Gastrocnemius medialis (tissue), 4 donors: Measurements from ENCODE around the gene KIAA1217. TPM values are rescaled to one million over a fixed set of nuclear protein-coding genes. Genes with fewer than 3 reads are reported as not detected.

Source experiments
- ATAC-seq, 2 donors: fragments of 150-250 bp; one replicate each; pipeline ENCODE4 v1.9.1; 2016
- DNase-seq, 2 donors: peaks; one replicate each; pipeline ENCODE4 v3.0.0-alpha.2; 2019
- H3K27ac ChIP-seq, 4 donors: fragments of 200-600 bp; sonication (generic); 1 replicate in 1 of 4; 2 replicates in 3 of 4; pipeline ENCODE4 v1.5.1; 2016 to 2018; ENCODE audit warnings: mild to moderate bottlenecking in 2 of 4, moderate library complexity in 1 of 4
- H3K27me3 ChIP-seq, 3 donors: fragments of 200-600 bp; sonication (generic) in 2 of 3; 1 replicate in 1 of 3; 2 replicates in 2 of 3; pipeline versions ENCODE4 v1.5.1 to v1.6.0; 2016 to 2019; ENCODE audit warnings: mild to moderate bottlenecking in 1 of 3, moderate library complexity in 1 of 3
- H3K36me3 ChIP-seq, 2 donors: fragments of 200-600 bp; sonication (generic) in 1 of 2; one replicate each; pipeline ENCODE4 v1.5.1; 2017 to 2018
- H3K4me1 ChIP-seq, 2 donors: fragments of 200-600 bp; sonication (generic) in 1 of 2; one replicate each; pipeline ENCODE4 v1.5.1; 2016 to 2017; ENCODE audit warnings: mild to moderate bottlenecking in 2 of 2
- H3K4me3 ChIP-seq, 4 donors: fragments of 200-600 bp; sonication (generic) in 3 of 4; 1 replicate in 1 of 4; 2 replicates in 3 of 4; pipeline ENCODE4 v1.5.1; 2016 to 2019; ENCODE audit warnings: mild to moderate bottlenecking in 2 of 4
- H3K9me3 ChIP-seq, 3 donors: fragments of 200-600 bp; sonication (generic) in 2 of 3; 1 replicate in 1 of 3; 2 replicates in 2 of 3; pipeline ENCODE4 v1.5.1; 2016 to 2019
- CTCF ChIP-seq, 5 experiments: fragments of 450-650 bp in 3 of 5; fragments of 200-600 bp in 2 of 5; sonication (generic) in 2 of 5; IDR thresholded peaks in 4 of 5; conservative IDR thresholded peaks in 1 of 5; 1 replicate in 4 of 5; 2 replicates in 1 of 5; pipeline ENCODE4 v1.5.1; 2016 to 2019; ENCODE audit warnings: antibody characterized with exemption in 5 of 5, mild to moderate bottlenecking in 3 of 5, moderate library complexity in 3 of 5
- POLR2A ChIP-seq, 2 donors: fragments of 450-650 bp; IDR thresholded peaks; one replicate each; pipeline ENCODE4 v1.6.1; 2017; ENCODE audit warnings: antibody characterized with exemption in 2 of 2, mild to moderate bottlenecking in 2 of 2, moderate library complexity in 2 of 2
- in situ Hi-C, 4 donors: fragments of 200-750 bp; cut with MboI; loops; one replicate each; pipeline versions ENCODE4 v1.15.0 to v1.8.0; 2017; ENCODE audit warnings: low sequenced_read_pairs in 4 of 4
- intact Hi-C: fragments of 100-400 bp; cut with DNase I; formaldehyde crosslinking; loops from one replicate; pipeline ENCODE4 v1.15.1; 2023; ENCODE audit warnings: low total_unique reads
- total RNA-seq, 4 donors: library from RNA; depleted of rRNA; stranded (reverse); fragments of >200 nt; gene quantifications; one replicate each; pipeline versions ENCODE4 v1.1.0 to v1.2.3, GENCODE V29; 2016

The KIAA1217 gene
- total RNA-seq, 4 donors from 2014 or later, result 152 to 266 (median 155) TPM

GRCh38 chr10:24367688-24368087 lies 158.8 kb downstream of the KIAA1217 start:
- Histone ChIP-seq H3K27ac (no peak overlapping the region), H3K27me3 (no peaks in the 10 kb centered on the region), H3K4me3 (no peak overlapping the region), H3K4me1 (peaks cover 14 to 15% of the 10 kb centered on the region in 2 donors), H3K36me3 (no peaks in the 10 kb centered on the region), H3K9me3 (no peaks in the 10 kb centered on the region)
- TF ChIP-seq CTCF (IDR thresholded peaks at IDR 0.05 in 4 of 5, conservative IDR thresholded peaks at IDR 0.05 in 1 of 5) (no peak), POLR2A (IDR thresholded peaks at IDR 0.05) (no peak)
- in situ Hi-C loops (loop anchor here (10.0 to 25.0 kb wide), 6 partner anchors 130 to 373 kb away; partner anchors contain the start of gene KIAA1217 (in 1 of the 4)), intact Hi-C loops (no loop called here)
- DNase-seq, result no peak
- ATAC-seq, result no peak

- intact Hi-C loops, result loop anchor here (5.0 kb wide), 1 partner anchor 131 kb away; no protein-coding TSS in a partner anchor
- in situ Hi-C loops, result loop anchor here in 2 of 4 donors (25.0 kb wide), 4 partner anchors 134 to 359 kb away; partner anchors contain the start of gene KIAA1217 (in 1 of the 2)
These were observed 161.9 kb downstream of the KIAA1217 start for GRCh38 chr10:24370877-24371276.

GRCh38 chr10:24371396-24371795 lies 162.5 kb downstream of the KIAA1217 start:
- Histone ChIP-seq H3K27ac (peak overlapping the region; percentile 48 to 67 (median 65)), H3K4me1 (peaks cover 20 to 24% of the 10 kb centered on the region in 2 donors), H3K36me3 (no peaks in the 10 kb centered on the region), H3K4me3 (no peak overlapping the region), H3K9me3 (no peaks in the 10 kb centered on the region), H3K27me3 (no peaks in the 10 kb centered on the region)
- in situ Hi-C loops, result loop anchor here in 2 of 4 donors (25.0 kb wide), 4 partner anchors 134 to 359 kb away; partner anchors contain the start of gene KIAA1217 (in 1 of the 2)
- intact Hi-C loops, result loop anchor here (5.0 kb wide), 1 partner anchor 131 kb away; no protein-coding TSS in a partner anchor
- no peak for DNase-seq
- TF ChIP-seq CTCF (IDR thresholded peaks at IDR 0.05 in 4 of 5, conservative IDR thresholded peaks at IDR 0.05 in 1 of 5), result no peak
- no peak for ATAC-seq

More at GRCh38 chr10:24370877-24371276, 161.9 kb downstream of the KIAA1217 start:
- no peaks in the 10 kb centered on the region for H3K36me3 ChIP-seq
- H3K4me3 ChIP-seq, result no peak overlapping the region
- H3K4me1 ChIP-seq, result peaks cover 15 to 19% of the 10 kb centered on the region in 2 donors
- DNase-seq, result peak in 1 of 2 donors; percentile 39
- TF ChIP-seq POLR2A (IDR thresholded peaks at IDR 0.05) (no peak), CTCF (IDR thresholded peaks at IDR 0.05 in 4 of 5, conservative IDR thresholded peaks at IDR 0.05 in 1 of 5) (peak in 2 of 5 experiments; percentile 13 to 22)
- no peaks in the 10 kb centered on the region for H3K9me3 ChIP-seq
- peak; percentile 81 to 93 for ATAC-seq
- no peaks in the 10 kb centered on the region for H3K27me3 ChIP-seq
- H3K27ac ChIP-seq, result peak overlapping the region; percentile 48 to 67 (median 65)

- intact Hi-C loops, result loop anchor here (5.0 kb wide), 1 partner anchor 128 kb away; no protein-coding TSS in a partner anchor
These were observed 165.4 kb downstream of the KIAA1217 start for GRCh38 chr10:24374134-24374915.

More at GRCh38 chr10:24374134-24374915, 165.4 kb downstream of the KIAA1217 start:
- H3K4me3 ChIP-seq, result no peak overlapping the region
- H3K9me3 ChIP-seq, result no peaks in the 10 kb centered on the region
- H3K36me3 ChIP-seq, result no peaks in the 10 kb centered on the region
- ATAC-seq (no peak), DNase-seq (no peak)
- H3K27me3 ChIP-seq, result no peaks in the 10 kb centered on the region
- H3K27ac ChIP-seq, result peak overlapping the region in 2 of 4 donors; percentile 12 to 97
- in situ Hi-C loops, result loop anchor here in 2 of 4 donors (25.0 kb wide), 4 partner anchors 137 to 362 kb away; partner anchors contain the start of gene KIAA1217 (in 1 of the 2)
- TF ChIP-seq POLR2A (IDR thresholded peaks at IDR 0.05) (no peak), CTCF (IDR thresholded peaks at IDR 0.05 in 4 of 5, conservative IDR thresholded peaks at IDR 0.05 in 1 of 5) (no peak)
- H3K4me1 ChIP-seq, result peaks cover 41% of the 10 kb centered on the region in 2 donors
